Pancreas (tissue), 10 donors: ENCODE results near the gene FBN2. TPM values are rescaled to one million over a fixed set of nuclear protein-coding genes. Genes with fewer than 3 reads are reported as not detected.

ENCODE experiments used
- ATAC-seq, 4 donors: fragments of 200-7000 bp; cut with Tn5 transposase; one replicate each; pipeline versions ENCODE4 v1.8.0 to v1.9.1; 2020; ENCODE audit warnings: mild to moderate bottlenecking in 4 of 4, moderate library complexity in 4 of 4
- DNase-seq, 6 donors: peaks; one replicate each; pipeline ENCODE4 v3.0.0-alpha.2; 2020
- FAIRE-seq: peaks from 2 replicates; lab custom pipeline; 2012; peaks lifted over from hg19 to GRCh38; lab: Jason Lieb, UNC
- H3K27ac ChIP-seq, 4 donors: fragments of 200-600 bp; sonication (generic); 1 replicate in 3 of 4; 2 replicates in 1 of 4; pipeline versions ENCODE4 v1.5.0 to v1.8.0; 2020
- H3K27me3 ChIP-seq, 4 donors: fragments of 200-600 bp; one replicate each; pipeline ENCODE4 v1.8.0; 2021
- H3K36me3 ChIP-seq, 3 donors: fragments of 200-600 bp; sonication (generic) in 1 of 3; one replicate each; pipeline versions ENCODE4 v1.5.0 to v1.8.0; 2020 to 2021
- H3K4me1 ChIP-seq, 3 donors: fragments of 200-600 bp; one replicate each; pipeline ENCODE4 v1.8.0; 2021
- H3K4me3 ChIP-seq, 4 donors: fragments of 200-600 bp; sonication (generic) in 2 of 4; one replicate each; pipeline versions ENCODE4 v1.5.0 to v1.8.0; 2020 to 2021
- H3K9me3 ChIP-seq, 4 donors: fragments of 200-600 bp; one replicate each; pipeline ENCODE4 v1.8.0; 2021
- CTCF ChIP-seq, 4 donors: fragments of 200-600 bp; sonication (generic) in 3 of 4; IDR thresholded peaks; one replicate each; pipeline versions ENCODE4 v1.5.0 to v1.8.0; 2021; ENCODE audit warnings: antibody characterized with exemption in 4 of 4
- WGBS, 2 donors: extraction: QIAGEN DNeasy Blood & Tissue Kit; methylation state at CpG; one replicate each; pipeline ENCODE4 v1.1.7; 2013; 5-methylcytosine and 5-hydroxymethylcytosine counted together
- intact Hi-C, 3 donors: fragments of 100-400 bp; cut with DNase I; formaldehyde crosslinking; loops; one replicate each; pipeline versions ENCODE4 v1.11.1 to v1.14.2; 2022
- polyA plus RNA-seq, 2 donors: library from polyadenylated mRNA; stranded (reverse); fragments of 200-250 nt; gene quantifications; one replicate each; pipeline ENCODE4 v1.2.3, GENCODE V29; 2013
- total RNA-seq, 6 donors: library from RNA; stranded (reverse); fragmentation: NEBNext Ultra II Directional in 4 of 6; extraction: Animal tissue kit (Norgen Biotek cat#: 25700) in 4 of 6; gene quantifications; one replicate each; pipeline versions ENCODE4 v1.2.1 to v1.2.4, GENCODE V29; 2021 to 2023
- donor health status: healthy with polysubstance abuse.
- donor health status: DM: no; HTN: no; CAD: no; lungs with moderate emphysema.
- donor health status: DM: no; HTN: no; CAD: no.
- donor health status: control.
- donor health status: control.
- donor health status: Bipolar disorder and iron deficiency.
- donor health status: DM: yes; HTN: yes; CAD: no.
- donor health status: DM: no; HTN: no; CAD: no.
- donor health status: DM: no; HTN: no; CAD: no.
- donor health status: DM: yes; HTN: yes; CAD: no.

Gene FBN2
- total and polyA plus RNA-seq, 8 donors, result 0.04 to 0.78 (median 0.18) TPM; not detected in 3

- Histone ChIP-seq H3K36me3 (no peaks in the 10 kb centered on the region), H3K27me3 (peaks cover 0 to 5% (median 0%) of the 10 kb centered on the region in 4 donors), H3K9me3 (no peaks in the 10 kb centered on the region), H3K4me3 (no peak overlapping the region), H3K27ac (no peak overlapping the region), H3K4me1 (no peaks in the 10 kb centered on the region)
- no peak for TF ChIP-seq CTCF (IDR thresholded peaks at IDR 0.05)
- FAIRE-seq, result no peak
- 41 to 46% methylated on average over 11 of the region's 11 CpGs for WGBS, 2 donors
- intact Hi-C loops, result no loop called here
- DNase-seq, result peak in 1 of 6 donors; percentile 15
- peak in 3 of 4 donors; percentile 28 to 45 (median 44) for ATAC-seq
Measured at GRCh38 chr5:128349044-128349858, 188.8 kb downstream of the FBN2 start.

GRCh38 chr5:128346038-128346437 lies 192.0 kb downstream of the FBN2 start:
- Histone ChIP-seq H3K27me3 (peaks cover 0 to 5% (median 2%) of the 10 kb centered on the region in 4 donors), H3K4me1 (no peaks in the 10 kb centered on the region), H3K4me3 (no peak overlapping the region), H3K9me3 (no peaks in the 10 kb centered on the region), H3K36me3 (no peaks in the 10 kb centered on the region), H3K27ac (no peak overlapping the region)
- intact Hi-C loops, result no loop called here
- WGBS, 2 donors, result 17 to 23% methylated on average over 3 of the region's 3 CpGs
- DNase-seq, result no peak
- ATAC-seq, result no peak
- FAIRE-seq, result no peak
- no peak for TF ChIP-seq CTCF (IDR thresholded peaks at IDR 0.05)

- no peak for ATAC-seq
- H3K9me3 ChIP-seq, result no peaks in the 10 kb centered on the region
- no peaks in the 10 kb centered on the region for H3K4me1 ChIP-seq
- WGBS, 2 donors, result 91 to 95% methylated on average over 16 of the region's 16 CpGs
- intact Hi-C loops, result no loop called here
- H3K27ac ChIP-seq, result no peak overlapping the region
- peaks cover 0 to 5% (median 2%) of the 10 kb centered on the region in 4 donors for H3K27me3 ChIP-seq
- DNase-seq, result no peak
- TF ChIP-seq CTCF (IDR thresholded peaks at IDR 0.05), result no peak
- no peak for FAIRE-seq
- H3K36me3 ChIP-seq, result no peaks in the 10 kb centered on the region
- no peak overlapping the region for H3K4me3 ChIP-seq
Measured at GRCh38 chr5:128345247-128345646, 192.8 kb downstream of the FBN2 start.

- no peak for TF ChIP-seq CTCF (IDR thresholded peaks at IDR 0.05)
- Histone ChIP-seq H3K4me3 (no peak overlapping the region), H3K27ac (no peak overlapping the region), H3K27me3 (peaks cover 0 to 5% (median under 1%) of the 10 kb centered on the region in 4 donors), H3K9me3 (no peaks in the 10 kb centered on the region), H3K36me3 (no peaks in the 10 kb centered on the region), H3K4me1 (no peaks in the 10 kb centered on the region)
- ATAC-seq, result no peak
- no peak for DNase-seq
- WGBS, 2 donors, result 62 to 78% methylated on average over 4 of the region's 4 CpGs
- FAIRE-seq, result no peak
- intact Hi-C loops, result no loop called here
Measured at GRCh38 chr5:128343168-128343567, 194.9 kb downstream of the FBN2 start.

- WGBS, 2 donors, result 64 to 66% methylated on average over 3 of the region's 3 CpGs
Measured at GRCh38 chr5:128341056-128341455, 197.0 kb downstream of the FBN2 start.

More at GRCh38 chr5:128341056-128341455, 197.0 kb downstream of the FBN2 start:
- intact Hi-C loops, result no loop called here
- Histone ChIP-seq H3K27me3 (peaks cover 0 to 5% (median 0%) of the 10 kb centered on the region in 4 donors), H3K9me3 (no peaks in the 10 kb centered on the region), H3K4me1 (no peaks in the 10 kb centered on the region), H3K27ac (no peak overlapping the region), H3K4me3 (no peak overlapping the region), H3K36me3 (no peaks in the 10 kb centered on the region)
- FAIRE-seq, result no peak
- DNase-seq, result no peak
- TF ChIP-seq CTCF (IDR thresholded peaks at IDR 0.05), result no peak
- peak in 1 of 4 donors; percentile 63 for ATAC-seq
